RWPE2 (cell line): ENCODE results near the gene PRDM1.

Experiments
- ATAC-seq: fragments of 200-7000 bp; cut with Tn5 transposase; 3 replicates; pipeline ENCODE4 v1.9.1; 2021; ENCODE audit warnings: low read depth
- DNase-seq: peaks from one replicate; pipeline ENCODE4 v3.0.0-alpha.2; 2020; ENCODE audit warnings: low spot score
- H3K27ac ChIP-seq: fragments of 450-650 bp; 2 replicates; pipeline ENCODE4 v1.5.1; 2017; ENCODE audit warnings: mild to moderate bottlenecking; ENCODE audit not compliant: poor library complexity, severe bottlenecking
- H3K27me3 ChIP-seq: fragments of 250-450 bp; sonication (Bioruptor Pico); 2 replicates; pipeline ENCODE4 v1.5.1; 2021; ENCODE audit warnings: mild to moderate bottlenecking, moderate library complexity; ENCODE audit not compliant: insufficient read depth, poor library complexity, severe bottlenecking
- H3K36me3 ChIP-seq: fragments of 250-450 bp; sonication (Bioruptor Pico); 2 replicates; pipeline ENCODE4 v1.5.1; 2020; ENCODE audit warnings: low read depth, mild to moderate bottlenecking, moderate library complexity
- H3K4me1 ChIP-seq: fragments of 250-450 bp; sonication (Bioruptor Pico); 2 replicates; pipeline ENCODE4 v1.5.1; 2021; ENCODE audit warnings: mild to moderate bottlenecking, moderate library complexity; ENCODE audit not compliant: insufficient read depth, poor library complexity, severe bottlenecking
- H3K4me3 ChIP-seq: fragments of 250-450 bp; sonication (Bioruptor Pico); 2 replicates; pipeline ENCODE4 v1.5.1; 2021; ENCODE audit warnings: mild to moderate bottlenecking, moderate library complexity; ENCODE audit not compliant: severe bottlenecking
- H3K9me3 ChIP-seq: fragments of 250-450 bp; sonication (Bioruptor Pico); 2 replicates; pipeline ENCODE4 v1.5.1; 2021; ENCODE audit warnings: mild to moderate bottlenecking, moderate library complexity; ENCODE audit not compliant: severe bottlenecking
- CTCF ChIP-seq: fragments of 450-650 bp; IDR thresholded peaks from one replicate; pipeline ENCODE4 v1.5.1; 2017; ENCODE audit warnings: mild to moderate bottlenecking, moderate library complexity; ENCODE audit not compliant: poor library complexity, severe bottlenecking

Gene PRDM1

GRCh38 chr6:106110164-106110826, 24.2 kb downstream of the PRDM1 start:
- H3K36me3 ChIP-seq: peaks cover 31% of the 10 kb centered on the region
- H3K27me3 ChIP-seq: no peaks in the 10 kb centered on the region
- H3K9me3 ChIP-seq: no peaks in the 10 kb centered on the region
- no peak for TF ChIP-seq CTCF
- H3K4me3 ChIP-seq: no peak overlapping the region
- H3K4me1 ChIP-seq: peaks cover 4% of the 10 kb centered on the region
- DNase-seq: no peak
- ATAC-seq: 0 out of 3 replicates have a peak, but pooled peaks have one; percentile 17
- H3K27ac ChIP-seq: no peak overlapping the region

- Histone ChIP-seq H3K27me3 (no peaks in the 10 kb centered on the region), H3K4me1 (peaks cover 4% of the 10 kb centered on the region), H3K4me3 (no peak overlapping the region), H3K9me3 (no peaks in the 10 kb centered on the region), H3K27ac (no peak overlapping the region), H3K36me3 (peaks cover 10% of the 10 kb centered on the region)
- ATAC-seq (no peak), DNase-seq (no peak)
- TF ChIP-seq CTCF: no peak
These were observed 26.3 kb downstream of the PRDM1 start for GRCh38 chr6:106112433-106112832.

GRCh38 chr6:106113256-106113959, 27.3 kb downstream of the PRDM1 start:
- Histone ChIP-seq H3K36me3 (peaks cover 4% of the 10 kb centered on the region; the same call in 1 of the 2 replicates), H3K27me3 (no peaks in the 10 kb centered on the region), H3K4me3 (no peak overlapping the region), H3K9me3 (no peaks in the 10 kb centered on the region), H3K27ac (no peak overlapping the region), H3K4me1 (peaks cover 4% of the 10 kb centered on the region)
- DNase-seq: no peak
- ATAC-seq: no peak
- TF ChIP-seq CTCF: no peak

GRCh38 chr6:106114492-106114891, 28.4 kb downstream of the PRDM1 start:
- Histone ChIP-seq H3K4me3 (no peak overlapping the region), H3K27me3 (no peaks in the 10 kb centered on the region), H3K36me3 (peaks cover under 1% of the 10 kb centered on the region; the same call in 1 of the 2 replicates), H3K27ac (no peak overlapping the region), H3K9me3 (no peaks in the 10 kb centered on the region), H3K4me1 (peaks cover 4% of the 10 kb centered on the region)
- DNase-seq: no peak
- no peak for TF ChIP-seq CTCF
- no peak for ATAC-seq

GRCh38 chr6:106115286-106115685, 29.1 kb downstream of the PRDM1 start:
- no peaks in the 10 kb centered on the region for H3K9me3 ChIP-seq
- H3K4me3 ChIP-seq: no peak overlapping the region
- H3K27me3 ChIP-seq: no peaks in the 10 kb centered on the region
- no peaks in the 10 kb centered on the region for H3K36me3 ChIP-seq
- TF ChIP-seq CTCF: no peak
- ATAC-seq (no peak), DNase-seq (no peak)
- H3K4me1 ChIP-seq: peaks cover 4% of the 10 kb centered on the region
- no peak overlapping the region for H3K27ac ChIP-seq
